Progenitor cell of endocrine pancreas (in vitro differentiated cells): Measurements from ENCODE around the gene SPATA13. TPM values are rescaled to one million over a fixed set of nuclear protein-coding genes. Genes with fewer than 3 reads are reported as not detected.

Experiments
- DNase-seq: peaks from one replicate; pipeline ENCODE4 v3.0.0; 2021; ENCODE audit warnings: low spot score; ENCODE audit not compliant: unreplicated experiment
- H3K27ac Mint-ChIP-seq: 2 replicates; pipeline ENCODE4 v1.8.0; 2021; ENCODE audit warnings: mild to moderate bottlenecking, moderate library complexity, mixed read lengths
- H3K27me3 Mint-ChIP-seq: 2 replicates; pipeline ENCODE4 v1.8.0; 2021; ENCODE audit warnings: mixed read lengths
- H3K36me3 Mint-ChIP-seq: 2 replicates; pipeline ENCODE4 v1.8.0; 2022; ENCODE audit warnings: mixed read lengths; ENCODE audit not compliant: insufficient read depth
- H3K4me1 Mint-ChIP-seq: 2 replicates; pipeline ENCODE4 v1.8.0; 2021; ENCODE audit warnings: low read depth, mixed read lengths
- H3K4me3 Mint-ChIP-seq: 2 replicates; pipeline ENCODE4 v1.8.0; 2021; ENCODE audit warnings: low read depth, mild to moderate bottlenecking, moderate library complexity, mixed read lengths
- H3K9me3 Mint-ChIP-seq: 2 replicates; pipeline ENCODE4 v1.8.0; 2021; ENCODE audit warnings: low read depth, mixed read lengths
- total RNA-seq: library from RNA; stranded (reverse); gene quantifications from 2 replicates; pipeline ENCODE4 v1.2.1, GENCODE V29; 2021
- TF ChIP-seq, protein P1 (sequence below): fragments of 200-600 bp; sonication (generic); IDR thresholded peaks from one replicate; pipeline ENCODE4 v1.5.0; 2021; ENCODE audit warnings: antibody characterized with exemption, mild to moderate bottlenecking; ENCODE audit not compliant: unreplicated experiment

Gene SPATA13
- total RNA-seq, 1 donor from 2014 or later, result 32.5 TPM

DNA sequence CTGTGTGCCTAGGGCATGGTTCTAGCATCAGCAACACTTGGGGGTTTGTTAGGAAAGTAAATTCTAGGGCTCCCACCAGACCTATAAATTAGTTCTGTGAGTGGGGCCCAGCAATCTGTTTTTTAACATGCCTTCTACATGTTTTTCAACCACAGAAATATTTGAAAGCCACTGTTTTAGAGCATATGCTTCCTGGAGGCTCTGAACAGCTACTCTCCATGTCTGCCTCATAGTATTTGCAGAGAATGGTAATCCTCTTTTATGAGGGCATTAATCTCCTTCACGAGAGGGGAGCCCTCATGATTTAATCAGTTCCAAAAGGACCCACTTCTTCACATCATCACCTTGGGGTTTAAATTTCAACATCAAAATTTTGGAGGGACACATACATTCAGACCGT, 6.0 kb downstream of the SPATA13 start:
- peaks cover 28% of the 10 kb centered on the region for H3K36me3 Mint-ChIP-seq
- H3K27ac Mint-ChIP-seq, result no peak overlapping the region
- no peak for DNase-seq
- H3K4me3 Mint-ChIP-seq, result no peak overlapping the region
- H3K27me3 Mint-ChIP-seq, result peaks cover 81% of the 10 kb centered on the region
- H3K9me3 Mint-ChIP-seq, result no peaks in the 10 kb centered on the region
- peaks cover 11% of the 10 kb centered on the region for H3K4me1 Mint-ChIP-seq
- TF ChIP-seq, protein P1, sequence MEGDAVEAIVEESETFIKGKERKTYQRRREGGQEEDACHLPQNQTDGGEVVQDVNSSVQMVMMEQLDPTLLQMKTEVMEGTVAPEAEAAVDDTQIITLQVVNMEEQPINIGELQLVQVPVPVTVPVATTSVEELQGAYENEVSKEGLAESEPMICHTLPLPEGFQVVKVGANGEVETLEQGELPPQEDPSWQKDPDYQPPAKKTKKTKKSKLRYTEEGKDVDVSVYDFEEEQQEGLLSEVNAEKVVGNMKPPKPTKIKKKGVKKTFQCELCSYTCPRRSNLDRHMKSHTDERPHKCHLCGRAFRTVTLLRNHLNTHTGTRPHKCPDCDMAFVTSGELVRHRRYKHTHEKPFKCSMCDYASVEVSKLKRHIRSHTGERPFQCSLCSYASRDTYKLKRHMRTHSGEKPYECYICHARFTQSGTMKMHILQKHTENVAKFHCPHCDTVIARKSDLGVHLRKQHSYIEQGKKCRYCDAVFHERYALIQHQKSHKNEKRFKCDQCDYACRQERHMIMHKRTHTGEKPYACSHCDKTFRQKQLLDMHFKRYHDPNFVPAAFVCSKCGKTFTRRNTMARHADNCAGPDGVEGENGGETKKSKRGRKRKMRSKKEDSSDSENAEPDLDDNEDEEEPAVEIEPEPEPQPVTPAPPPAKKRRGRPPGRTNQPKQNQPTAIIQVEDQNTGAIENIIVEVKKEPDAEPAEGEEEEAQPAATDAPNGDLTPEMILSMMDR, result no peak

DNA sequence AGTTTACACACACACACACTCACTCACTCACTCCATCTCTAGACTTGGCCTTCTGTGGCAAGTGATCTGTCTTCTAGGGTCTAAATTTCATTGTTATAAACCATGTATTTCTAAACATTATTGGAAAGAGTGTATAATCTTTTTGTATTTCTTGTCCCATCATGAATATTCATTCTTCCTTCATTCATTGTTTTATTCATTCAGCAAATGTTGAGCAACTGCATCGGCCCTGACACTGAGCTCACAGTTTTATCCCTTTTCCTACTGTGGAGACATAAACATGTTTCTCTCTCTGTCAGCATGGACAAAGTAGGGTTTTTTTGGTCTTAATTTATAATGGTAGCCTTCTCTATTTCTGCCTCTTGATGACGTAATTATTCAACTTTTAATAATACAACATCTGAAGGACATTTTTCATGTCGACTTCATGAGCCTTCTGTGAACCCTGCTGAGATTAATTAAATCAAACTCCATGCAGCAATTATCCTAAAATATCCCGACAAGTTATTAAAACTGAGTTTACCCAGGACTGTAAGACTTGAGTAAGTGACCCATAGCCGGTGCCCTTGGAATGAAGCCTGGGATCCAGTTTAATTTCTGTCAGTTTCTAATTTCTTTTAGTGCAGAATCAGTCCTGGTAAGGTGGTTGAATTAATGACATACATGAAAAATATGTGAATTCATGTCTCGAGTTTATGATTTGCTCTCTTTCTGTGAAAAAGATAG, 7.3 kb downstream of the SPATA13 start:
- TF ChIP-seq, protein P1, result no peak
- Mint-ChIP-seq H3K4me1 (no peaks in the 10 kb centered on the region), H3K36me3 (peaks cover 33% of the 10 kb centered on the region), H3K4me3 (no peak overlapping the region), H3K9me3 (no peaks in the 10 kb centered on the region), H3K27ac (no peak overlapping the region), H3K27me3 (peaks cover 81% of the 10 kb centered on the region)
- DNase-seq, result no peak

DNA sequence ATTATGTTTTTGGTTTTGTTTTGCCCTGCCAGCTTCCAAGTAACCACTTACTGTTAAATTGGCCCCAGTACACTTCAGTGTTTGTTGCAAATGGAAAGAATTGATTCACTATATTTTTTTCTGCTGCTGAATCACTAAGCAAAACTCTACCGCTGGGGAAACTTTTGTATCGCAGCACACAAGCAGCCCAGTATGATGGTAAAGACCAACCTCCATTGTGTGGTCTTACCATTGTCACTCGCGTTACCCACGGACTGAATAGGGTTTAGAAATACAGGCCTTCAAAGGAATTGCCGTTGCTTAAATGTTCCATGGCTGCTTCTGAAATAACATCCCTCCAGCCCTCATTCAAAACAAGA, 7.9 kb downstream of the SPATA13 start:
- Mint-ChIP-seq H3K36me3 (peaks cover 33% of the 10 kb centered on the region), H3K9me3 (no peaks in the 10 kb centered on the region), H3K27me3 (peaks cover 83% of the 10 kb centered on the region), H3K4me1 (no peaks in the 10 kb centered on the region), H3K4me3 (no peak overlapping the region), H3K27ac (no peak overlapping the region)
- DNase-seq, result no peak
- TF ChIP-seq, protein P1, result no peak

DNA sequence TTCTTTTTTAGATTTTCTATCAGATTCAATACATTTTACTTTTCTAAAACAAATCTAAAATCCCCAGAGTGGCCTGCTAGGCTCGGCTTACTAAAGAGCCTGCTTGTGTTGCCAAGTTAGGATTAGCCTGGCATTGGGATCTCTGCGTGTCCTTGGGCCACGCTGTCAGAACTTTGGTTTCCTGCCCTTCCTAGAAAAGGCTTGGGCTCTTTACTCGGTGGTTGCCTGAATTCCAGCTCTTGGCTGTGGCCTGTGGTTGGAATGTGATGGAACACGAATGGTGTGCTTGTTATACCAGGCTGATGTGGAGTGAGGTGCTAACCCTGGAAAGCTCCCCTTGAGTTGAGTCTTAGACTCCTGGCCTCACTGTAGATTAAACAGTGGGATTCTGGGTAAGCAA, 8.5 kb downstream of the SPATA13 start:
- Mint-ChIP-seq H3K4me3 (no peak overlapping the region), H3K36me3 (peaks cover 31% of the 10 kb centered on the region), H3K27me3 (peaks cover 81% of the 10 kb centered on the region), H3K27ac (no peak overlapping the region), H3K4me1 (peaks cover 3% of the 10 kb centered on the region), H3K9me3 (no peaks in the 10 kb centered on the region)
- DNase-seq, result no peak
- TF ChIP-seq, protein P1, result no peak

DNA sequence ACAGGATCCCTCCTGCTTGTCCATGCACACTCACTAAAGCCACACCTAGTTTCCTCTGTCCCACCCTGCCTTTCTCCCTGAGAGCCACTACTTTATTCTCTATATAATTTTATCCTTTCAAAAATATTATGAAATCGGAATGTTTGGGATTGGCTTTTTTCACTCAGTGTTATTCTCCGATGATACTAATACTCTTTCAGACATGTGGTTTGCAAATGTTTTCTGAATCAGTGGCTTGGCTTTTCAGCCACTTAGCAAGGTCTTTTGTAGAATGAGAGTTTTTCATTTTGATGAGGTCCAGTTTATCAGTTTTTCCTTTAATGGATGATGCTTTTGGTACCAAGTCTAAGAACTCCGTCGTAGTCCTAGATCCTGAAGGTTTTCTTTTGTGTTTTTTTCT, 11.6 kb downstream of the SPATA13 start:
- H3K27ac Mint-ChIP-seq, result no peak overlapping the region
- peaks cover 23% of the 10 kb centered on the region for H3K36me3 Mint-ChIP-seq
- TF ChIP-seq, protein P1, result no peak
- H3K27me3 Mint-ChIP-seq, result peaks cover 79% of the 10 kb centered on the region
- H3K9me3 Mint-ChIP-seq, result no peaks in the 10 kb centered on the region
- H3K4me1 Mint-ChIP-seq, result peaks cover 23% of the 10 kb centered on the region
- no peak overlapping the region for H3K4me3 Mint-ChIP-seq
- DNase-seq, result no peak
